ENCODE measurements around the gene PRXL2B. TPM values are rescaled to one million over a fixed set of nuclear protein-coding genes. Genes with fewer than 3 reads are reported as not detected.

Gene PRXL2B
- total RNA-seq, 1 experiment from 2014 or later = 31.0 TPM

GRCh38 chr1:2591581-2592261 lies 5.1 kb downstream of the PRXL2B start:
- in situ Hi-C loops (cut with HindIII; ENCODE audit: low pct_unique_long_range_greater_than_20kb, low sequenced_read_pairs) = no loop called here
- DNase-seq (ENCODE audit: low read depth) = no peak

DNA sequence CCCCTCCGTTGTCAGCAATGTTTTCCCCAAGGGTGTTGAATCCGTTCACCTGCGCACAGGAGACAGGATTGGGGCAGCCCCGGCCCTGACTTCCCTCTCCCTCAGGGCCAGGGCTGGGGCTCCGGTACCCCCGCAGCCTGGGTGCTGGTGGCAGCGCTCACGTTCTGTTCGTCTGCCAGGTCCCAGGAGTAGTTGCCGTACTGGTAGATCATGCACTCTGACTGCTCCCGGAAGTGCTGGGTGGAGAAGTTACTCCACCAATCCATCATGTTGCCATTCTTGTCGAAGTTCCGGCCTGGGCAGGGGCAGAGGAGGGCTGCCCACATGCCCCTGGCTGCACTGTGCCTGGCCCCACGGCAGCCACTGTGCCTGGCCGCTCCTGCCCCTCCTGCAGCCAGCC lies 6.1 kb downstream of the PRXL2B start:
- no peak for DNase-seq (ENCODE audit: low read depth)
- in situ Hi-C loops (cut with HindIII; ENCODE audit: low pct_unique_long_range_greater_than_20kb, low sequenced_read_pairs) = no loop called here

- in situ Hi-C loops (cut with HindIII; ENCODE audit: low pct_unique_long_range_greater_than_20kb, low sequenced_read_pairs) = no loop called here
- no peak for DNase-seq (ENCODE audit: low read depth)
These were observed 6.8 kb downstream of the PRXL2B start for GRCh38 chr1:2593251-2593878.

GRCh38 chr1:2594001-2594640 lies 7.5 kb downstream of the PRXL2B start:
- no peak for DNase-seq (ENCODE audit: low read depth)
- in situ Hi-C loops (cut with HindIII; ENCODE audit: low pct_unique_long_range_greater_than_20kb, low sequenced_read_pairs) = no loop called here

DNA sequence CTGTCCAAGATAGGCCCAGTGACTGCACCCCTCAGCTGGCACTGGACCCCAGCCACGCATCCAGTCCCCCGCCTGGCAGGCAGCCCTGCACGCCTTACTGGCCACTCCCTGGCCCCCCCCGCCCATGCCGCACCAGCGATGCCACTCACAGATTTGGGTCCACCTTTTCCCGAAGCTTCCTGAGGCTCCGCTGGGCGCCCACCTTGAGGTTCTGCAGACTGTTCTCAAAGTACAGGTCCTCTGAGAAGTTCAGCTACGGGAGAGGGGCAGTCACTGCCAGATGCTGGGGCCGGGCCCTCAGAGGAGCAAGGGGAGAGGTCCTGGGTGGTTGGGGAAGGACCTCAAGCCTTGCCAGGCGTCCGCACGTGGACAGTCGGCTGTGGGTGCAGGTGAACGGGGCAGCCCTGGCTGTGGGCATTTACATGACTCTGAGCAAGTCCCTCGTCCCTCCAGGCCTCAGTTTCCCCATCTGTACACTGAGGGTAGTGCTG lies 8.1 kb downstream of the PRXL2B start:
- in situ Hi-C loops (cut with HindIII; ENCODE audit: low pct_unique_long_range_greater_than_20kb, low sequenced_read_pairs) = no loop called here
- no peak for DNase-seq (ENCODE audit: low read depth)

DNA sequence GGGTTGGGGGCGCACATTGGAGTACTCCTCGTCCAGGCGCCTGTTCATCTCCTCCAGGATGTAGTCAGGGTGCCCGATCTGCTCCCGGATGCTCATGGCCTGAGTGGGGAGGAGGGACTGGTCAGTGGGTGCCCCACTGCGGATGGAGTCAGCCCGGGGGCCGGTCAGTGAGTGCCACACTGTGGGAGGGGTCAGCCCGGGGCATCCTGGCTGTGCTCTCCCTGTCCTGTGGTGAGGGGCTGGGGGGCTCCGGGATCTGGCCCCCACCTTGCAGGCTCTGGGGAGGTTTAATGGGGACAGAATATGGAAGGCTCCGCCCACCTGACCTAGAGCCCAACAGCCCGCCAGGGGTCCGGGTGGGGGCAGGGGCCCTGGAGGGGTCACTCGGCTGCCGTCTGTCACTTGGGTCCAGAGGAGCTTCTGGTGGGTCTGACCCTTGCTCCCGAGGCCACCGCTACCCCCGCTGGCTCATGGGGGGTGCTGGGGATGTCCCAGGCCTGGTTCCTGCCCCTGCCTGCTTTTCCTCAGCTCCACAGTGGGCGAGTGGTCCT lies 8.8 kb downstream of the PRXL2B start:
- DNase-seq (ENCODE audit: low read depth) = no peak
- in situ Hi-C loops (cut with HindIII; ENCODE audit: low pct_unique_long_range_greater_than_20kb, low sequenced_read_pairs) = no loop called here

GRCh38 chr1:2595812-2596529 lies 9.4 kb downstream of the PRXL2B start:
- in situ Hi-C loops (cut with HindIII; ENCODE audit: low pct_unique_long_range_greater_than_20kb, low sequenced_read_pairs) = no loop called here
- DNase-seq (ENCODE audit: low read depth) = no peak

- in situ Hi-C loops (cut with HindIII; ENCODE audit: low pct_unique_long_range_greater_than_20kb, low sequenced_read_pairs) = no loop called here
These were observed 10.2 kb downstream of the PRXL2B start for GRCh38 chr1:2596530-2597333.

GRCh38 chr1:2597441-2598328 lies 11.1 kb downstream of the PRXL2B start:
- no peak for DNase-seq (ENCODE audit: low read depth)
- in situ Hi-C loops (cut with HindIII; ENCODE audit: low pct_unique_long_range_greater_than_20kb, low sequenced_read_pairs) = no loop called here

More at GRCh38 chr1:2596530-2597333, 10.2 kb downstream of the PRXL2B start:
- DNase-seq (ENCODE audit: low read depth) = no peak

GRCh38 chr1:2598329-2598931 lies 11.9 kb downstream of the PRXL2B start:
- in situ Hi-C loops (cut with HindIII; ENCODE audit: low pct_unique_long_range_greater_than_20kb, low sequenced_read_pairs) = no loop called here
- no peak for DNase-seq (ENCODE audit: low read depth)

GRCh38 chr1:2601721-2602303 lies 15.2 kb downstream of the PRXL2B start:
- DNase-seq (ENCODE audit: low read depth) = no peak
- in situ Hi-C loops (cut with HindIII; ENCODE audit: low pct_unique_long_range_greater_than_20kb, low sequenced_read_pairs) = no loop called here

DNA sequence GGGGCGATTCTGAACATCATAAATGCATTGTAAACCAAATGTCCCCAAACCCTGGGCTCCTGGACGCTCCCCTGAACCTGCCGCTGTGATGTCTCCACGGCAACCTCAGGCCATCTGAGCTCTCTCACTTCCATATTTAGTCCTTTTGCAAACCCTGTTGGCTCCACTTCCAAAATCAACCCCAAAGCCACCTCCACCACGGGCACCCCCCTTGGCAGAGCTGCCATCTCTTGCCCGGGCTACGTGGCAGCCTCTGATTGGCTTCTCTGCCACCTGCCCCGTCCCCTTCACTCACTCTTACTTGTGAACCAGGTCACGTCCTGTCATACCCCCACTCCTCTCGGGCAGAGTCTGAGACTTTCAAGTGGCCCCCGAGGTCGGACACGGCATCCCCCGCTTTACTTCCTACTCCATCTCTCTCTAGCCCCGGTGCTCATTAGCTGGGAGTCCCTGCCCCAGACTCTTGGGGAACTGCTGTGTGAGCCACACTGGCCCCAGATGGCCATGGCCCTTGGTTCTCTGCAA lies 15.8 kb downstream of the PRXL2B start:
- in situ Hi-C loops (cut with HindIII; ENCODE audit: low pct_unique_long_range_greater_than_20kb, low sequenced_read_pairs) = no loop called here
- DNase-seq (ENCODE audit: low read depth) = no peak

DNA sequence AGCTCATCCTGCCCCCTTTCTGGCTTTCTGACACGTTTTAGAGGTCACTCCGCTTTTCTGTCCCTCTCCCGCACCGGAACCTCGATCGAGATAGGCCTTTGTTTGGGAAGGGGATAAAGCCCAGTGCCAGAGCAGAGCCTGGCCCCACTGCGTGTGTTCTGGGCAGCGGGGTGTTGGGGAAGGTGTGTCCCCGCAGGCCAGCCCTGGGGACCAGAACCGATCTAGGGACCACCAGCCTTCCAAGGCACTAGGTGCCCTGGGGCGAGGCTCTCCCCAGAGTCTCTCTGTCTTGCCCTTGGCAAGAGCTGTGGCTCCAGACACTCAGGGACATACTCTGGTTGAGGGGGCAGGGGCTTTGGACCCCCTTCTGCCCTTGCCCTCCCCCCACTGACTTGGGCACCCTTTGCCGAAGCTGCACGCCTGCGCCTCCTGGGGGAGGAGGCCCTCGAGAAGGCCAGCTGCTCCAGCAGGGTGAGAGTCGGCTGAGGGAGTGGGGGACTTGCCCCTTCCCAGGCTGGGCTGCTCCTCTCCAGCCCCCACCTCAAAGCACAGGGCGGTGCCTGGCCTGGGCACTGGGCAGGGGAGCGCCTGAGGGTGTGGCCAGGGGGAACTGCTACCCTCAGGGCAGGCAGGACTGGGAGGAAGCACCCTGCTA lies 16.4 kb downstream of the PRXL2B start:
- in situ Hi-C loops (cut with HindIII; ENCODE audit: low pct_unique_long_range_greater_than_20kb, low sequenced_read_pairs) = no loop called here
- DNase-seq (ENCODE audit: low read depth) = no peak

- DNase-seq (ENCODE audit: low read depth) = no peak
- in situ Hi-C loops (cut with HindIII; ENCODE audit: low pct_unique_long_range_greater_than_20kb, low sequenced_read_pairs) = no loop called here
These were observed 17.1 kb downstream of the PRXL2B start for GRCh38 chr1:2603521-2604155.

GRCh38 chr1:2604156-2604843 lies 17.7 kb downstream of the PRXL2B start:
- DNase-seq (ENCODE audit: low read depth) = no peak
- in situ Hi-C loops (cut with HindIII; ENCODE audit: low pct_unique_long_range_greater_than_20kb, low sequenced_read_pairs) = no loop called here
